Adrenal gland (tissue), 5 donors: ENCODE results near the gene KIF14.

ENCODE experiments used
- CTCF ChIP-seq, 6 experiments: fragments of 450-650 bp in 4 of 6; fragments of 200-600 bp in 2 of 6; sonication (generic) in 1 of 6; IDR thresholded peaks; 1 replicate in 5 of 6; 2 replicates in 1 of 6; pipeline versions ENCODE4 v1.5.1 to v1.8.0; 2016 to 2021; ENCODE audit warnings: antibody characterized with exemption in 6 of 6, mild to moderate bottlenecking in 2 of 6, moderate library complexity in 1 of 6
- POLR2A ChIP-seq, 2 donors: fragments of 450-650 bp; IDR thresholded peaks; one replicate each; pipeline ENCODE4 v1.6.1; 2017; ENCODE audit warnings: antibody characterized with exemption in 2 of 2, mild to moderate bottlenecking in 2 of 2, moderate library complexity in 1 of 2
- donor health status: DM: no; HTN: no; CAD: no.

- TF ChIP-seq CTCF (IDR thresholded peaks at IDR 0.05) (no peak), POLR2A (IDR thresholded peaks at IDR 0.05) (no peak)
Measured at GRCh38 chr1:200547386-200547785, 73.2 kb downstream of the KIF14 start.
